ENCODE data around the gene RNLS. TPM values are rescaled to one million over a fixed set of nuclear protein-coding genes. Genes with fewer than 3 reads are reported as not detected.

RNLS gene
- total RNA-seq, 1 donor from 2014 or later: 4.4 TPM

DNA sequence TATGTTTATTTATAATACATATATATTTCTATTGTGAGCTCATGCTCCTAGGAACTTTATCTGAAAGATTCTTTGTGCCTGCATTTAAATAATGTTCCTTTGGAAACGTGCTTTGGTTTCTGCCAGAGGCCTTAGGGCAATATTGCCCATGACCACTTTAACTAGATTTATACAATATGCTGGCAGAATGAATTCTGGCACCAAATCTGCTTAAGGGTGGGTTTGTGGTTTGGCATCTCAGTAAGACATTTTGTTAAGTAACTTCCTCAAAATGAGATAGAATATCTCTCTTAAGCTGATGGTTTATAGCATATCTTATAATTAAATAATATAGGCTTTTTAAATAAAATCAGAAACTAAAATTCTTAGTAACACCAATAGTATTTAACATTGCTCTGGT, 252.9 kb downstream of the RNLS start:
- TF ChIP-seq, protein P1, sequence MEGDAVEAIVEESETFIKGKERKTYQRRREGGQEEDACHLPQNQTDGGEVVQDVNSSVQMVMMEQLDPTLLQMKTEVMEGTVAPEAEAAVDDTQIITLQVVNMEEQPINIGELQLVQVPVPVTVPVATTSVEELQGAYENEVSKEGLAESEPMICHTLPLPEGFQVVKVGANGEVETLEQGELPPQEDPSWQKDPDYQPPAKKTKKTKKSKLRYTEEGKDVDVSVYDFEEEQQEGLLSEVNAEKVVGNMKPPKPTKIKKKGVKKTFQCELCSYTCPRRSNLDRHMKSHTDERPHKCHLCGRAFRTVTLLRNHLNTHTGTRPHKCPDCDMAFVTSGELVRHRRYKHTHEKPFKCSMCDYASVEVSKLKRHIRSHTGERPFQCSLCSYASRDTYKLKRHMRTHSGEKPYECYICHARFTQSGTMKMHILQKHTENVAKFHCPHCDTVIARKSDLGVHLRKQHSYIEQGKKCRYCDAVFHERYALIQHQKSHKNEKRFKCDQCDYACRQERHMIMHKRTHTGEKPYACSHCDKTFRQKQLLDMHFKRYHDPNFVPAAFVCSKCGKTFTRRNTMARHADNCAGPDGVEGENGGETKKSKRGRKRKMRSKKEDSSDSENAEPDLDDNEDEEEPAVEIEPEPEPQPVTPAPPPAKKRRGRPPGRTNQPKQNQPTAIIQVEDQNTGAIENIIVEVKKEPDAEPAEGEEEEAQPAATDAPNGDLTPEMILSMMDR (IDR thresholded peaks at IDR 0.05; ENCODE audit: partially characterized antibody, unreplicated experiment): no peak
- Mint-ChIP-seq H3K36me3 (ENCODE audit: unreplicated experiment) (no peaks in the 10 kb centered on the region), H3K4me1 (ENCODE audit: low read depth, unreplicated experiment) (no peaks in the 10 kb centered on the region), H3K4me3 (ENCODE audit: unreplicated experiment) (no peak overlapping the region), H3K27ac (ENCODE audit: unreplicated experiment) (no peak overlapping the region), H3K9me3 (ENCODE audit: unreplicated experiment) (no peaks in the 10 kb centered on the region), H3K27me3 (ENCODE audit: unreplicated experiment) (no peaks in the 10 kb centered on the region)
- DNase-seq: no peak

DNA sequence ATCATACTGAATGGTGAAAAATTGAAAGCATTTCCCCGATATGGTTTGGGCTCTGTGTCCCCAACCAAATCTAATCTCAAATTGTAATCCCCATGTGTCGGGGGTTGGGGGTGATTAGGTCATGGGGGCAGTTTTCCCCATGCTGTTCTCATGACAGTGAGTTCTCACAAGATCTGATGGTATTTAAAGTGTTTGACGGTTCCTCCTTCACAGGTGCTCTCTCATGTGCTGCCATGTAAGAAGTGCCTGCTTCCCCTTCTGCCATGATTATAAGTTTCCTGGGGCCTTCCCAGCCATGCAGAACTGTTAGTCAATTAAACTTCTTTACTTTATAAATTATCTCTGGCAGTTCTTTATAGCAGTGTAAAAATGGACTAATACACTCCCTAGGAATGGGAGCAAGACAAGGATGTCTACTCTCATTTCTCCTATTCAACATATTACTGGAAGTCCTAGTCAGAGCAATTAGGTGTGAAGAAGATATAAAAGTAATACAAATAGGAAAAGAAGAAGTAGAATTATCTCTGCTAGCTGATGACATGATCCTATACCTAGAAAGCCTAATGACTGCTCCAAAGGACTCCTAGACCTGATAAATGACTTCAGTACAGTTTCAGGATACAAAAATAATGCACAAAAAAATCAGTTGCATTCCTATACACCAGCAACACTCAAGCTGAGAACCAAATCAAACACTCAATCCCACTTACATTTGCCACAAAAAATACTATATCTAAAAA, 260.6 kb downstream of the RNLS start:
- peaks cover 2% of the 10 kb centered on the region for H3K9me3 Mint-ChIP-seq (ENCODE audit: unreplicated experiment)

DNA sequence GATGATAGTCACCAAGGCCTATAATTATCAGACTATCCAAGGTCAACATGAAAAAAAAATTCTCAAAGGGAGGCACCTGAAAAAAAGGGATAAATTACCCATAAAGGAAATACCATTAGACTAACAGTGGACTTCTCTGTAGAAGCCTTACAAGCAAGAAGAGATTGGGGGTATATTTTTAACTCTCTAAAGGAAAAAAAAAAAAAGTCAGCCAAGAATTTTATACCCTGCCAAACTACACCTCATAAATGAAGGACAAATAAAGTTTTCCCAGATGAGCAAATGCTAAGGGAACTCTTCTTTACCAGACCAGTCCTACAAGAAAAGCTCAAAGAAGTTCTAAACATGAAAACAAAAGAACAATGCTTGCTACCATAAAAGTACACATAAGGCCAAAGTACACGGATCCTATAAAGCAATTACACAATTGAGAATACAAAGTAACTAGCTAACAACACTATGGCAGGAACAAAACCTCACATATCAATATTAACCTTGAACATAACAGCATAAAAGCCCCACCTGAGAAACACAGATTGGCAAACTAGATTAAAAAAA, 263.1 kb downstream of the RNLS start:
- H3K4me3 Mint-ChIP-seq (ENCODE audit: unreplicated experiment): no peak overlapping the region

More for the DNA sequence above, 260.6 kb downstream of the RNLS start:
- no peak overlapping the region for H3K4me3 Mint-ChIP-seq (ENCODE audit: unreplicated experiment)
- no peaks in the 10 kb centered on the region for H3K27me3 Mint-ChIP-seq (ENCODE audit: unreplicated experiment)
- DNase-seq: no peak
- TF ChIP-seq, protein P1 (IDR thresholded peaks at IDR 0.05; ENCODE audit: partially characterized antibody, unreplicated experiment): no peak
- H3K4me1 Mint-ChIP-seq (ENCODE audit: low read depth, unreplicated experiment): no peaks in the 10 kb centered on the region
- no peaks in the 10 kb centered on the region for H3K36me3 Mint-ChIP-seq (ENCODE audit: unreplicated experiment)
- no peak overlapping the region for H3K27ac Mint-ChIP-seq (ENCODE audit: unreplicated experiment)

DNA sequence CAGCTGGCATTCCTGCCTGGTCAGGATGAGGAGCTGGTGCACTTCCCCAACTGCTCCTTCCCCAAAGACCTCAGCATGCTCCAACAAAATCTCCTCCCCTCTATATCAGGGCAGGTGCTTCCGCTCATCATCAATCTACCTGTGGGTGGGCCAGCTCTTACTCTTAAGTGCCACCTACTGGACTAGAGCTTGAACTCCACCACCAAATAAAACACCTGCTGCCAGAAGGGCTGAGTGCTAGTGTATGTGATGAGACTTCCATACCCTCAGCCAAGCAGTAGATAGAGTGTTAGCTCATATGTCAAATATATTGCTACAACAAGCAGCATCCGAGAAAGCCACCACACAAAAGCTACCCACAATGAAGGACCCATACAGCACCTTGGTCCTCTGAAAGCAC, 264.3 kb downstream of the RNLS start:
- H3K4me1 Mint-ChIP-seq (ENCODE audit: low read depth, unreplicated experiment): no peaks in the 10 kb centered on the region
- H3K27ac Mint-ChIP-seq (ENCODE audit: unreplicated experiment): no peak overlapping the region
- H3K36me3 Mint-ChIP-seq (ENCODE audit: unreplicated experiment): no peaks in the 10 kb centered on the region
- no peak for DNase-seq
- TF ChIP-seq, protein P1 (IDR thresholded peaks at IDR 0.05; ENCODE audit: partially characterized antibody, unreplicated experiment): peak; percentile 48
- no peak overlapping the region for H3K4me3 Mint-ChIP-seq (ENCODE audit: unreplicated experiment)
- no peaks in the 10 kb centered on the region for H3K27me3 Mint-ChIP-seq (ENCODE audit: unreplicated experiment)
- peaks cover 2% of the 10 kb centered on the region for H3K9me3 Mint-ChIP-seq (ENCODE audit: unreplicated experiment)

More for the DNA sequence above, 263.1 kb downstream of the RNLS start:
- Mint-ChIP-seq H3K27me3 (ENCODE audit: unreplicated experiment) (no peaks in the 10 kb centered on the region), H3K36me3 (ENCODE audit: unreplicated experiment) (no peaks in the 10 kb centered on the region), H3K4me1 (ENCODE audit: low read depth, unreplicated experiment) (no peaks in the 10 kb centered on the region), H3K27ac (ENCODE audit: unreplicated experiment) (no peak overlapping the region), H3K9me3 (ENCODE audit: unreplicated experiment) (peaks cover 2% of the 10 kb centered on the region)
- TF ChIP-seq, protein P1 (IDR thresholded peaks at IDR 0.05; ENCODE audit: partially characterized antibody, unreplicated experiment): no peak
- DNase-seq: no peak

DNA sequence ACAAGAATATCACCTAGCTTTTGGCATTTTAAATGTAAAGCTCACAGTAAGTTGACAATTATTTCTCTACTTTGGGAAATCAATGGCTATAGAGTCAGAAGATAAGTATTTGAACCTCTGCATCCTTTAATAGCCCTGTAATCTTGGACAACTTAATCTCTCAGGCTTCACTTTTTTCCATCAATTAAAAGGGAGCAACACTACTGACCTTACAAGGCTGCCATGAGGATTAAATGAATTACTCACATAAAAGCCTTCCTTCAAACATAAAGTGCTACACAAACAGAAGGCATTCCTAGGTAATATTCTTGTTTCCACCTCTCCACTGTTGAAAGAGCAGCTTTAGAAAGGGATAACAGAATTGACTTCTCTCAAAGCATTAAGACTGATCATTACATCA, 266.0 kb downstream of the RNLS start:
- no peaks in the 10 kb centered on the region for H3K36me3 Mint-ChIP-seq (ENCODE audit: unreplicated experiment)
- no peaks in the 10 kb centered on the region for H3K27me3 Mint-ChIP-seq (ENCODE audit: unreplicated experiment)
- no peak for DNase-seq
- TF ChIP-seq, protein P1 (IDR thresholded peaks at IDR 0.05; ENCODE audit: partially characterized antibody, unreplicated experiment): no peak
- H3K4me3 Mint-ChIP-seq (ENCODE audit: unreplicated experiment): no peak overlapping the region
- H3K9me3 Mint-ChIP-seq (ENCODE audit: unreplicated experiment): peaks cover 2% of the 10 kb centered on the region
- H3K4me1 Mint-ChIP-seq (ENCODE audit: low read depth, unreplicated experiment): no peaks in the 10 kb centered on the region
- H3K27ac Mint-ChIP-seq (ENCODE audit: unreplicated experiment): no peak overlapping the region
